ENCODE data around the gene AMDHD2.

DNA sequence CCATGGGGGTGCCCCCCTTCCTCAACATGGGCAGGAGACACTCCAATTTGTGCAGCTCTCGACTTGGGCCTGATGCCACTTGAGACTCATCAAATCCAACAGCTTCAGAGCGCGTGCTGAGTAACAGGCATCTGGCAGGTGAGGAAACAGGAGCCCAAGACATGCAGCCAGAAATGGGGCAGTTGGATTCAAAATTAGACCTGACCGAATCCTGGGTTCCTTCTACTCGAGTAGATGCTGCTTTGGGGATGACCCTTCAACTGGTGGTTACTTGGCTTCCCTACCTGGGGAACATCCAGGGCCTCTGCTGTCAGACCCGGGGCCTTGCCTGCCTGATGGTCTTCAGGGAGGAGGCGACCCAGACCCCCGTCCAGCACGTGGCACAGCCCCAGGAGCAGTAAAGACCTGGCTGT lies 49.6 kb upstream of the AMDHD2 start:
- TF ChIP-seq, protein P1, sequence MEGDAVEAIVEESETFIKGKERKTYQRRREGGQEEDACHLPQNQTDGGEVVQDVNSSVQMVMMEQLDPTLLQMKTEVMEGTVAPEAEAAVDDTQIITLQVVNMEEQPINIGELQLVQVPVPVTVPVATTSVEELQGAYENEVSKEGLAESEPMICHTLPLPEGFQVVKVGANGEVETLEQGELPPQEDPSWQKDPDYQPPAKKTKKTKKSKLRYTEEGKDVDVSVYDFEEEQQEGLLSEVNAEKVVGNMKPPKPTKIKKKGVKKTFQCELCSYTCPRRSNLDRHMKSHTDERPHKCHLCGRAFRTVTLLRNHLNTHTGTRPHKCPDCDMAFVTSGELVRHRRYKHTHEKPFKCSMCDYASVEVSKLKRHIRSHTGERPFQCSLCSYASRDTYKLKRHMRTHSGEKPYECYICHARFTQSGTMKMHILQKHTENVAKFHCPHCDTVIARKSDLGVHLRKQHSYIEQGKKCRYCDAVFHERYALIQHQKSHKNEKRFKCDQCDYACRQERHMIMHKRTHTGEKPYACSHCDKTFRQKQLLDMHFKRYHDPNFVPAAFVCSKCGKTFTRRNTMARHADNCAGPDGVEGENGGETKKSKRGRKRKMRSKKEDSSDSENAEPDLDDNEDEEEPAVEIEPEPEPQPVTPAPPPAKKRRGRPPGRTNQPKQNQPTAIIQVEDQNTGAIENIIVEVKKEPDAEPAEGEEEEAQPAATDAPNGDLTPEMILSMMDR (IDR thresholded peaks at IDR 0.05), result no peak
- TF ChIP-seq POLR2A (IDR thresholded peaks at IDR 0.05), result no peak
